ENCODE data around the gene LRRC56.

DNA sequence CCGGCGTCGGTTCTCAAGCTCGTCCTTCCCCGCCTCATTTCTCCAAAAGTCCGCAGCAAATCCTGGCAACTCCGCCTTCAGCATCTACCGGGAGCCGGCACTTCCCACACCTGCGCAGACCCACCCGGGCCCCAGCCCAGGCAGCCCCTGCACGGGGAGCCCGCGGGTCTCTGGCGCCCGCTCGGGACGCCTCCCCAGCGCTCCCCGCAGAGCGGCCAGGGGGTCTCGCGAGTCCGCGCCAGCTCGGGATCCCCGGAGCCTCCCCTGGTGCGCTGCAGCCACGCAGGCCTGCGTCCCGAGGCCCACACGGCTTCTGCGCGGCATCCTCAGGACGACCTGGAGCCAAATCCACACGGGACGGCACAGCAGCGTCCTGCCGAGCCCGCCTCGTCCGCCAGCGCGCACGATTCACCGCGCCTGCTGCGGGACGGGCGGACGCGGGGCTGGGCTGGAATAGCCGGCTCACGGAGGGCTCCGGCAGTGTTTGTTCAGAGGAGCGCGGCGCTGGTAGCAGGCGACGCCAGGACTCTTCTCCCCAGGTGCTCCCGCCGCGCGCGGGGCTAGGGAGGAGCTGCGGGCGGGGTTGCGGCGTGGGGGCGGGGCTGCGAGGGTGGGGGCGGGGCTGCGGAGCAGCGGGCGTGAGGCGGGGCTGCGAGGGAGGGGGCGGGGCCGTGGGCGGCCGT is 38.1 kb downstream of the LRRC56 start:
- TF ChIP-seq, protein P1, sequence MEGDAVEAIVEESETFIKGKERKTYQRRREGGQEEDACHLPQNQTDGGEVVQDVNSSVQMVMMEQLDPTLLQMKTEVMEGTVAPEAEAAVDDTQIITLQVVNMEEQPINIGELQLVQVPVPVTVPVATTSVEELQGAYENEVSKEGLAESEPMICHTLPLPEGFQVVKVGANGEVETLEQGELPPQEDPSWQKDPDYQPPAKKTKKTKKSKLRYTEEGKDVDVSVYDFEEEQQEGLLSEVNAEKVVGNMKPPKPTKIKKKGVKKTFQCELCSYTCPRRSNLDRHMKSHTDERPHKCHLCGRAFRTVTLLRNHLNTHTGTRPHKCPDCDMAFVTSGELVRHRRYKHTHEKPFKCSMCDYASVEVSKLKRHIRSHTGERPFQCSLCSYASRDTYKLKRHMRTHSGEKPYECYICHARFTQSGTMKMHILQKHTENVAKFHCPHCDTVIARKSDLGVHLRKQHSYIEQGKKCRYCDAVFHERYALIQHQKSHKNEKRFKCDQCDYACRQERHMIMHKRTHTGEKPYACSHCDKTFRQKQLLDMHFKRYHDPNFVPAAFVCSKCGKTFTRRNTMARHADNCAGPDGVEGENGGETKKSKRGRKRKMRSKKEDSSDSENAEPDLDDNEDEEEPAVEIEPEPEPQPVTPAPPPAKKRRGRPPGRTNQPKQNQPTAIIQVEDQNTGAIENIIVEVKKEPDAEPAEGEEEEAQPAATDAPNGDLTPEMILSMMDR (IDR thresholded peaks at IDR 0.05) = no peak
- TF ChIP-seq POLR2AphosphoS5 (IDR thresholded peaks at IDR 0.05) = no peak
